Activated naive CD8-positive, alpha-beta T cell treated with anti-CD3 and anti-CD28 coated beads for 36 hours (primary cell): ENCODE results near the gene TBKBP1. TPM values are rescaled to one million over a fixed set of nuclear protein-coding genes. Genes with fewer than 3 reads are reported as not detected.

Experiments used
- total RNA-seq, 2 experiments: library from RNA; stranded (reverse); gene quantifications; one replicate each; pipeline ENCODE4 v1.2.3, GENCODE V29; 2021

Gene TBKBP1
- total RNA-seq, 2 experiments from 2014 or later, result 11.7 to 11.9 TPM

Other genes starting within 250 kb of the TBKBP1 start
- 10 to 100 TPM; 82.1 to 96.1 TPM for gene NPEPPS, start 163.1 kb upstream of the TBKBP1 start, total RNA-seq
- gene KPNB1, start 44.2 kb upstream of the TBKBP1 start, total RNA-seq, result 100 to 1,000 TPM; 886 to 911 TPM
- 10 to 100 TPM; 61.7 to 61.9 TPM for gene TBX21, start 39.1 kb downstream of the TBKBP1 start, total RNA-seq
- gene OSBPL7, start 127.6 kb downstream of the TBKBP1 start, total RNA-seq, result 10 to 100 TPM; 12.1 to 12.5 TPM
- 10 to 100 TPM; 70.0 to 75.2 TPM for gene MRPL10, start 137.4 kb downstream of the TBKBP1 start, total RNA-seq
- gene LRRC46, start 137.5 kb downstream of the TBKBP1 start, total RNA-seq, result under 1 TPM; 0.46 to 0.68 TPM
- 10 to 100 TPM; 15.3 to 17.1 TPM for gene SCRN2, start 147.1 kb downstream of the TBKBP1 start, total RNA-seq
- gene SP6, start 157.0 kb downstream of the TBKBP1 start, total RNA-seq, result not detected
- 10 to 100 TPM; 18.1 to 18.8 TPM for gene SP2, start 202.1 kb downstream of the TBKBP1 start, total RNA-seq
- gene PNPO, start 247.4 kb downstream of the TBKBP1 start, total RNA-seq, result 10 to 100 TPM; 56.1 to 61.1 TPM